Skin of body (tissue), 2 donors: Measurements from ENCODE around the gene BTBD2. TPM values are rescaled to one million over a fixed set of nuclear protein-coding genes. Genes with fewer than 3 reads are reported as not detected.

ENCODE experiments used
- DNase-seq: peaks from one replicate; lab custom pipeline; 2025; lab: John Stamatoyannopoulos, UW
- total RNA-seq: library from RNA; depleted of rRNA; stranded (reverse); fragments of >200 nt; gene quantifications from one replicate; pipeline ENCODE4 v1.2.3, GENCODE V29; 2014

The BTBD2 gene
- total RNA-seq, 1 donor from 2014 or later, result 26.9 TPM

DNA sequence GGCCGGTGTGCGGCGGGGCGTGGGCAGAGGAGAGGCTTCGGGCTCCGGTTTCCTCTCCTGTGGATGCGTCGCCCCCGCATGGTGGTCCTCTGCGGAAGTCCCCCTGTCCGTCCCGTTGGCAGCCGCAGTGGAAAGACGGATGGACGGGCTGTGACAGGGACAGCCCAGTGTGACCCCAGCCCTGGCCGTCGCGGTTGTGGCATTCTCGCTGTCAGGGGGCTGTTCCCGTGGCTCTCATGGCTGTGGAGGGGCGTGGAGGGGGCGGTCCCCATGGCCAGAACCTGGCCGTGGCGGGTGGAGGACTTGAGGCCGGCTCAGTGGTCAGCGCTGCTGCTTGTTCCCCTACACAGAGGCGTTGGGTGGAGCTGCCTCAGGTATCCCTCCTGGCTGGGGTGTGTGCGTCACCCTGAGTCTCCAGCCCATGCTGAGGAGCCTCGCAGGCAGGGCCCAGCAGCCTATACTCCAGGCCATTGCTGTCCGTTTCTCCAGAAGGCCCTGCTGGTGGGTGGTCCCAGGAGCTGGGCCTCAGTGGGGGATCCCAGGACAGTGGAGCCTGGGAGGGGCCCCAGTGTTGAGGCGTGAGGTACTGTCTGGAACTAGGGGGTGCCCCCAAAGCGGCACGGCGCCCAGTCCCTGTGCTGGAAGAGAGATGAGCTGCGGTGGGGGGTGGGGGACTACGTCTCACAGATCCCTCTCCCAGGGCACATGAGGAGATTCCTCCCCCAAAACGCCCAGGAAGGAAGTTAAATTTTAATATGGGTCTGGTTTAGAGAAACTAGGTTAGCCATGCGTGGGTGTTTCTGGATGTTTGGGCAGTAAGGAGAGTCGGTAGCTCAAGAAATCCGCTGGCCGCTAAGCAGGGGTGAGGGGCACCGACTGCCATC, 54.3 kb downstream of the BTBD2 start:
- DNase-seq, result no peak

DNA sequence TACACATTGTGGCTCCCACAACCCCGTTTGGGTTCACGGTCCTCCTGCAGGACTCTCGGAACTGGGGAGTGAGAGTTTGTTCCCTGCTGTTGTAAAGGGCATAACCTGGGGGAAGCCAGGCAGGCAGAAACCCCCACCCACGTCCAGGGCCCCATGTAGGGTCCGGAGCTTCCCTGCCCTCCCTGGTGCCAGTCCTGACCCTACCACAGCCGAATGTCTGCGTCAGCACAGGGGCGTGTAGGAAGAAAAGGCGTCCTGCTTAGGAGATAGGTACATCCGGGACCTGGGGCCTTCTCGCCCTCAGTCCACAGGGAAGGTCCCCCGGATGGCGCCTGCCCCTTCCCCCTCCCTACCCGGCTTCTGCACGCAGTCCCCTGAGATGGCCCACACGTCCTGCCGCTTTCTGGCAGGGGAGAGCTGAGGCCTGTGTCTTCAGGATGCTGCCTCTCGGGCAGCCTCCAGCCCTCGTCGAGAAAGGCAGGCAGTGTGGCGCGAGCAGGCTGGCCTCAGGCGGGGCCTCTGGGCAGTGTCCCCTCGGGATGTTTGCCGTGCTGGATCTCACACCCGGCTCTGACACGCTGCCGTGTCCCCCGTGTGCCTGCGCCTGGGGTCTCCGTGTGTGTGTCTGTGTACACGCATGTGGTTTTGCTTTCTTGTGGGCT, 55.5 kb downstream of the BTBD2 start:
- DNase-seq, result no peak

DNA sequence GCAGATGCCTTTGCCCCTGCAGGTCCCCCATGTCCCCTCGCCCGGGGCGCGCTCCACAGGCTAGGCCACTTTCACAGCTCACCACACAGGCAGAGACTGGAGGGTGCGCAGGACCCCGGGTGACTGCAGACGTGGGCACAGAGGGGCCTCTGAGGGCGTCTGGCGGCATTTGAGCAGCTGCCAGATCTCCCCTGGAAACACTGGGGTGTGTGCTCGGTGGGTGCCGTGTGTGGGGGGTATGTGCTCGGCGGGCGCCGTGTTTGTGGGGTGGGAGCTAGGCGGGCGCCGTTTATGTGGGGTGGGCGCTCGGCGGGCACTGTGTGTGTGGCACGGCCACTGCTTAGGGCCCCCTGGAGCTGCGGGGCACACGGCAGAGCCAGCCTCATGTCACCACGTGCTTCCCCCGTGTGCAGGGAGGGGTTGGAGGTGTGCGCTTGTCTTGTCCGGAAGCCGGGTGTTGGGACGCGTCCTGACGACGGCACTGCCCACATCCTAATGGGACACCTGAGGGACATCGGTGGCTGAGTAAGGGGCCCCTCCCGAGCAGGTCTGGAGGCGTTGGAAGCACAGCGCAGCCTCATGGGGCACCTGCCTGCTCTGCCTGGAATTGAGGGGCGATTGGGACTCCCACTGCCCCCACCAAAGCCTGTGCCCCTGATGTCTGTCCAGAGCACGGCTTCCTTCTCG, 57.8 kb downstream of the BTBD2 start:
- no peak for DNase-seq

DNA sequence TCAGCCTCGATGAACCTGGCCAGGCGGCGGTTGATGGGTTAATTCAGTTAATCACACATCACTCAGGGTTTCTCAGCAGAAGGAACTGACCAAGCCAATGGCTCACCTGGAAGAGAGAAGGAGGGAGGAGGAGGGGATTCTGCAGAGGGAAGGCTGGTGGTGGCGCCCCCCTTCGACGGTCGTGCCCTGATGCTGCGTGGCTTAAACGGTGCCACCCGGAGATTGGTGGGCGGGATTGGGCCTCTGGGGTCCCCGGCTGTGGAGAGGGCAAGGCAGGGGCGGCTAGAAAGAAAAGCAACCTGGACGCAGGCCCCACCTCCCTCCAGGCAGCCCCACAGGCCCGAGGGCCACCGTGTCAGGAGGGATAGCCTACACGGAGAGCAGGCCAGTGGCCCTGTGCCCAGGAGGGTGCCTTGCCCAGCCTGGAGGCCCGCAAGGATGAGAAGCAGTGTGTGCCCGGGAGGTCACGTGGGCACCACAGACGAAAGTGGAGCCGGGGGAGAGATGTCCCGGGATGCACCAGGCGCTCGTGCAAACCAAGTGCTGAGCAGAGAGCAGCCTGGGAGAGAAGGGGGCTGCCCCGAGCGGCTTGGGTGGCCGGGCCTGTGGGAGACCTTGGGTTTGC, 58.5 kb downstream of the BTBD2 start:
- DNase-seq, result no peak

DNA sequence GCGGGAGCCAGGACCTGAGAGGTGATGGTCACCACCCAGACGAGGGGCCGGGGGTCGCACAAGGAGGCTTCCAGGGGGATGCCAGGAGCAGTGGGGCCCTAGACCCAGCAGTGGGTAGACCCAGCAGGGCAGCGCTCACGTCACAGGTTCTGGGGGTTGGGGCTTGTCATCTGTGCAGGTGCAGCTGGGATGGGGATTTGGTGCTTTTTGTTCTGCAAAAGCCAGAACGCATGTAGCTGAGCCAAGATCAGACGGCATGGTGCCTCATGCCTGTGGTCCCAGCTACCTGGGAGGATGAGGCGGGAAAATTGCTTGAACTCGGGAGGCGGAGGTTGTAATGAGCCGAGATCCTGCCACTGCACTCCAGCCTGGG, 59.4 kb downstream of the BTBD2 start:
- no peak for DNase-seq

DNA sequence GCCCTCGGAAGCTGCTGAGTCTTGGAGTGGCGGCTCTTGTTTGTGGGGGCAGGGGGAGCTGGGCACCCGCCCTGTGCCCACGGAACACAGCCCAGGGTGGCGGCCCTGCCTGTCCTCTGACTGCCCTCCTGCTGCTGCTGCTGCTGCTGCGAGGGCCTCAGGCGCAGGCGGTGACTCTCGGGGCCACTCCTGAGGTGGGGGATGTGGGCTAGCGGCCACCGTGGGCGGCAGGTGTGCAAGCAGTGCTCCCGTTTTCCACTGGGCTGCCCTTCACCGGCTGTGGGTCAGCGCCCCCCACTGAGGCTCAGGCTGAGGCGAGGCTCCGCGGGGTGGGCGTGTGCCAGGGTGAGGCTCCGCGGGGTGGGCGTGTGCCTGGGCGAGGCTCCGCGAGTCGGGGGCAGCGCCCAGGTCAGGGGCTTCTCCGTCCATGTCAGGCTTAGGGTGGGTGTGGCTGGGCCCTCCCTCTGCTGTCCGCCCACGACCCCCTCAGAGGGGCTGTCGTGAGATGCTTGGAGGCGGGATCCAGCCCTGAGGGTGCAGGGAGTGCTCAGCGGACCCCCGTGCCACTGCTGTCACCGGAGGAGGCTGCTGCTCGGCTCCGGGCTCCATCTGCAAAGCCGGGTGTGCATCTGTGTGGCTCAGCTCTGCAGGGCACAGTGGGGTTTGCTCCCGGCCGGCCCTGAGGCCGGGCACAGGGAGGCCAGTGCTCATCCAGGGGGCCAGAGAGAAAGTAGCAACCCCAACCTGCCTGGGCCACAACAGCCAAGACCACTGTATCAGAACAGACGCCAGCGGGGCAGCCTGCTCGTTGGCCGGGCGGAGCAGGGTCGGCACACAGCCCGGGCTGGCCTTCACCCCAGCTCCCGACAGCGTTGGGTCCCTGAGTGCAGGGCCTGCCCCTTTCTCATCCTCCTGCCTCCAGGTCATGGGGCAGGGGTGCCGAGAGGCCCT, 60.1 kb downstream of the BTBD2 start:
- no peak for DNase-seq

DNA sequence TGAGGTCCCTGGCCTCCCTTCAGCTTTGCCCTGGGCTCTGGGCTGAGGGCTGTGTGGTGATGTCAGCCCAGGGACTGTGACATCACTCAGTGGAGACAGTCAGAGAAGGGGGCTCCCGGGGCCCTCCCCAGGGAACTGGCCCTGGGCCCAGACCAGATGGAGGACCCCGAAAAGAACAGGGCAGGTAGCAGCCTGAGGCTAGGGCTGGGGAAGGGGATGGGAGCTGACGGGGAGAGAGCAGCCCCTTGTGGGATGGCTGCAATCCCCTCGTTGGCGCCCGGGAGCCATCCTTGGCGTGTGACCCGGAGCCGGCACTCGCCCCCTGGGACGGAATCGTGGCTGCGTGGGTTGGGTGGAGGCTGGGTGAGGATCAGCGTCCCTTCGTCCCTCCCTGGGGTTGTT, 61.0 kb downstream of the BTBD2 start:
- no peak for DNase-seq

DNA sequence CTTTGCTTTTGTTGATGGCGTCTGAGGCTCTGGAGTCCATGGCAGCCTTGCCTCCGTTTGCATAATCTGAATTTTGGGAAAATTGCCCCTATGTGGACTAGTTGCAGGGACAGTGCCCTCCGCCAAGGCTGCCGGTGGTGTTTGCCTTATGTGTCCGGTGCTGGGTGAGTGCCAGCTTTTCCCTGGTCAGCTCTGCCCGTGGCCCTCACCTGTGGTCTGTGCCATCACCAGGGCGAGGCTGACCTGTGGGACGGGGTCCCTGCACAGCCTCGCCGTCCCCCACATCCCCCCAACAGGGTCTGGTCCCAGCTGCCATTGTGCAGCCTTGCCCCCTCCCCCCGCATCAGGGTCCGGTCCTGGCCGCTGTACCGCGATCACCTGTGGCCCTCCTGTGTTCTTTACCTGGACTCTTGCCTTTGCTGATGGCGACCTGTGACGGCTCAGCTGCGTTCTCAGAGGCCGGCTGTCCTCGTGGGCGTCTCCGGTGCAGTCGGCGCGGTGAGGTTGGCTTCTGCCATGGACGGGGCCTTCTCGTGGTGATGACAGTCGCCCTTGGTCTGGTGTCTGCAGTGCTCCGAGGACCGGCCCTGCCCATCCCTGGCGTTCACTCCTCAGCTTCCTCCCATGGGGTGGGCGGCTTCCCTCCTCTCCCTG, 61.9 kb downstream of the BTBD2 start:
- DNase-seq, result no peak

DNA sequence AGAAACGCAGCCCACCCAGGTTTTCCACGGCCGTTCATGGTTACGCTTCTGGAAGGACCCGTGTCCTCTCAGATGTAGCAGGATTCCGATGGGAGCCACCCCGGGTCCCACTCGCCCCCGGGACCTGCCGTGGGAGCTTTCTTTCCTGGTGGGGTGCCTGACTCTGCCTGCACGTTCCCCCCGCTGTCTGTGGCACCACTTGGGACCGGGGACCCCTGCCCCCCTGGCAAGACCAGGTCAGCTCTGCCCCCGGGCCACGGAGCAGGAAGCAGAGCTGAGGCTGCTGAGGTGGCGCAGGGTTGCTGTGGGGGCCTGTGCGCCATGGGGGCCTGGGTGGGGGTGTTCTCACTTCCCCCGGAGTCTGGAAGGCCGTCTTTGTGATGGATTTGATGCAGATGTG, 62.5 kb downstream of the BTBD2 start:
- no peak for DNase-seq

DNA sequence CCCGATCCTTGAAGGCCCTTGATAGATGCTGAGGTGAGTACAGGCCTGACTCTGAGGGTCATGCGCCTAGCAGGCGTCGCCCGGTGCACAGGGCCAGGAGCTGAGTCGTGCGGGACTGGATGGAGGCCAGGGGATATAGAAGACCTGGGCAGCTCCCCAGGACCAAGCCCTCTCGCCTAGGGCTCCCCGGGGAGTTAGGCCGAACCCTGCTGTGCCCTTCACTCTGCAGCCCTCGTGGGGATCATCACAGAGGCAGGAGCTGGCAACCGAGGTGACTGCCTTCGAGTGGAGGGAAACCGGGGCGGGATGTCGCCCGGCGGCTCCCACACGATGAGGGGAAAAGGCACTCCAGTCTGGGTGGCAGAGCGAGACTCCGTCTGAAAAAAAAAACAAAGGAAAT, 62.9 kb downstream of the BTBD2 start:
- no peak for DNase-seq

DNA sequence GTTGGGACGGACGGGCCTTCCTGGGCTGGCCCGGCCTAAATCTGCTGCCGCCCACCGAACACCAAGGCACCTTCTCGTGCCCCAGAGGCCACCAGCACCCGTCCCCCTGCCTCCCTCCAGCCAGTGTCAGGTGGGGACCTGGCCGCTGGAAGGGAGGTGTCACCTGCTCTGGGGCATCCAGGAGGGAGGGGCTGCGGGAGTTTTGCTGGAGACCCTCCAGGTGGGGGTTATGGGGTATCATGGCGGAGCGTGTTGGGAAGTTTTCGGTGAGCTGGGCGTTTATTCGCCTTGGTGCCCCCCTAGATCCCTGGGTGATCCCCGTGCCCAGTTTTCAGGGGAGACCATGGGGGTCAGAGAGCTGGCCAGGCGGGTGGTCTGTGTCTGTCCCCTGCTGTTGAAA, 64.9 kb downstream of the BTBD2 start:
- no peak for DNase-seq

DNA sequence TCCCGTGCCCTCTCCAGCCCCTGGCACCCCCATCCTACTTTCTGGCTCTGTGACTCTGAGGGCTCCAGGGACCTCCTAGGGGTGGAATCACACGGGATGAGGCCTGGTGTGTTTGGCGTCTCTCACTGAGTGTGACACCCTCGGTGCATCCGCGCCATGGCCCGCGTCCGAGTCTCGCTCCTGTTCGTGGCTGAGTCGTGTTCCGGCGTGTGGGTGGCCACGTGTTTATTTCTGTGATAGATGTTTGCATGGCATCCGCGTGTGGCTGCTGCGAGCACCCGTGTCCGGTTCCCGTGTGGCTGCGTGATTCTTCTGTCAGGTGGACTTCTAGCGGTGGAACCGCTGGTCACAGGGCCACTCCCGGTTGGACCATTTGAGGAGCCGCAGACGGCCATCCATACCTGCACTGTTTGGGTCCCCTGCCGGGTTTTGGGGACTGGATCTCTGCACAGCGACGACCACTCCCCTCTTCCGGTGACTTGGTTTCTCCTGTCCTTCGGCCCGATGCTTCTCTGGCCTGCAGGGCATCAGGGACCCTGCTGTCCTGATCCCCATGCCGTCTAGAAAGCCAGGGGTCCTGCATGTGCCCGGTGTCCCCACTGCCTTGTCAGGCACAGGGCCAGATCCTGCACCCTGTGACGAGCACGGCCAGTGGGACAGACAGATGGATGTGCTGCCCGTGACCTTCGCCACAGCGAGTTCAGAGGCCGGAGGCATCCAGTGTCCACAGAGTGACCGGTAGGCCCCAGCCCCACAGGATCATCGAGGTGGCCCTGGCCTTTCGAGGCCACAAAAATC, 66.0 kb downstream of the BTBD2 start:
- DNase-seq, result no peak

DNA sequence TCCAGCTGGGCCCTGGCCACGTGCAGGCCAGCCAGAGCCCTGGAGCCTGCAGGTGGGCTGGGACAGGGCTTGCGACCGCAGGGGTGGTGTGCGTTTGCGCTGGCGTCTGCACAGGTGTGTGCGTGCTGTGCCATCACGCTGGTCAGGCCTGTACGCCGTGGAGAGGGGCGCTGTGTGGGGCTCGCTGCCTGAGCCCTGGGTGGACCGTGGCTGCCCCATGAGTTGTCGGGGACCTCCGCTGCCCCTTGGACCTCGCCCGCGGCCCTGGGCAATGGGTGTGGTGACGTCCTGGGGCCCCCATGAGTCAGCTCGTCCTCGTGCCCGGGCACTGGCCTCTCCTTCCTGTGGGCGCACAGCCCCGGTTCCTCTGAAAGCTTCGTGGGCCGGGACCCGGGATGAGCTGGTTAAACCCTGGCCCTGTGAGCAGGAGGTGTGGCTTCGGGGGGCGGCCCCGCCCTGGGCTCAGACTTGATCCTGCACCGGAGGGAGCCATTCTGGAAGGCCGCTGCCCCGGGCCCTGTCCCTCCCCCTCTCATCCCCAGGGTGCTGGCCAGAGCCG, 67.8 kb downstream of the BTBD2 start:
- DNase-seq, result no peak

DNA sequence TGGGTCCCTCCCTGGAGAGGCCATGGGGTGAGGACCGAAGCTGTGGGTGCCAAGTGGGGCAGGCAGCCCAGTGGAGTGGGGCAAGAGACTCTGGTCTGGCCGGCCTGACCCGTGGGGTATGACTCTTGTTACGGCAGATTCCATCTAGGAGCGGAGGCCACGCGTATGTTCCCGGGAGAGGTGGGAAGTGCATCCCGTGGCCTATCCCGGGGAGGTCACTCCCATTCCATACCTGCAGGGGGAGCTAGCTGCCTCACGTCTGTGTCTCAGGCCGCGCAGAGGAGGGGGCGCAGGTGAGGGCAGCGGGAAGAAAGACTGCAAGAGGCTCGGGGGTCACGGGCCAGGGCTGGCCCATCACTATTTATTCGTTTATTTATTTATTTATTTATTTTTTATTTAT, 69.6 kb downstream of the BTBD2 start:
- no peak for DNase-seq

DNA sequence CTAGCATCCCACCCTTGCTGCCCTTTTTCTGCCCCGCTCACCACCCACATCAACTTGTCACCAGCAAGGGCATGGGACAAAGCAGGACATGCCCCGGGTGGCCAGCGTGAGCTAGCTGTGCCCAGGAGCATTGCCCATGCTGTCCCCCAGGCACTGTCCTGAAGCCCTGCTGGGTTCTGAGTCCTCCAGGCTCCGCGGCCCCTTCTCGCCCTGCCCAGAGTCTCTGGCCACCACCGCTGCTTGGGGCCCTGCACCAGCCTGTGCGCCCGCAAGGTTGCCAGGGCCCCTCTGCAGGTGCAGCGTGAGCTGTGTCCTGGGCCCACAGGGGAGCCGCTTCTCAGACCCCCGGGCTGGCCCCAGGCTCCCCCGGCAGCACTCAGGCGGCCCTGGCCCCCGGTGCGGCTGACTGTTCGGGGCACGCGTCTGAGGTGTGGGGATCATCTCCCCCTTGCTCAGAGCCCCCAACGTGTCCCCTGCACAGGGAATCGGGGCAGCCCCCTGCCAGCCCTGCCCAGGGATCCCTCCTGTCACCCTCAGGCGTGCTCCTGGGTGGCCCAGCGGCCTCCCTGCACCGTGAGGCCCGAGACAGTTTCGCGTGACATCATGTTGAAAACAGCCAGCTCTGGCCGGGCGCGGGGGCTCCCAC, 70.5 kb downstream of the BTBD2 start:
- DNase-seq, result no peak

DNA sequence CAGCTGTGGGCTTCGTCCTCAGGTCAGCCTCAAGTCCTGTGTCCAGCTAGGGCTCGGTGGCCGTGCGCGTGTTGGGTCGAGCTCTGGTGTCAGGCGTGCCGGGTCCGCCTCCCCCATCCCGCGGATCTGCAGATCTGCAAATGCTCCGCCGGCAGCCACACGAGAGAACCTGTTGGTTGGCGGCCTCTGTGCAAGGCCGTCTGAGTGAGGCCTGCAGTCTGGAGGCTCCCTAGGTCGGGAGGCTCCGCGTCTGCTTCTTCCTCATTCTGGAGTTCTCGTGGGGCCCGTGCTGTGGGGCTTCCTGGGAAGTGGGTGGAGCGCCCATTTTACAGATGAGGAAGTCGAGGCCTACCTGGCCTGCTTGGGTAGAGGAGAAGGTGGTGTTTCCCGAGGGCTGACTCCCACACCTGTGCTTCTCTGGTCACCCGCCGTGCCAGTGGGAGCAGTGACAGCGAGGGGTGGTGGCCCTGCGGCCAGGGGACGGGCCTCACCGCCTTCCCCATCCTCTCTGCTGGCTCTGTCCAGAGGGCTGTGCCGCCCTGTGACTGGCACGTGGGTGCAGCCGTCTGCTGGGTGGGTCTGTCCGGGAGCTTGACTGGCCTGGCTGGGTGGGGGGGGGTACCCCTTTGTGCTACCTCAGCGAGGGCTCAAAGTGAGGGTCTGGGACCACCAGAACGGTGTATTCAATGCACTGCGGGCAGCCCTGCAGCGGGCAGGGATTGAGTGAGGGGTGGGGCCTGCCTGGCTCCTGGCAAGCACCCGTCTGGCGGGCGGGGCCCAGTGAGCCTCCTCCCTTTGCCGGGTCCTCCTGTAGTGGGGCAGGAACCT, 71.2 kb downstream of the BTBD2 start:
- DNase-seq, result no peak

DNA sequence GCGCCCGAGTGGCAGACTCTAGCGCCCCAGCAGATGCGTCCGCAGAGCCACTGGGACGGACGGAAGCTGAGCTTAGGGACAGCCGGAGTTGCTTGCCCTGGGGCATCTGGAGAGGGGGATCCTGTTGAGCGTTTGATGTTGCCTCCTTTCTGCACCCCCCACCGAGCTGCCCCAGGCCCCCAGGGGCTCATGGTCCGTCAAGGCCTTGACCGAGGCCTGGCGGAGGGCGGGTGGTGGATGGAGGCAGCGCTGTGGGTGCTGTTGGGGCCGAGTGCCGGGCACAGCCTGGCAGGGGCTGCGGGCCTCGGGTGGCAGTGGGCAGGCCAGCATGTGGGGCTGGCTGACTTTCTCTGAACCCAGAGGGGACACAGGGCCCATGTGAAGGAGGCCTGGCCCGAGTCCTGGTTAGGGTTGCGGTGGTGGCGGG, 71.8 kb downstream of the BTBD2 start:
- DNase-seq, result no peak
